Measurements from ENCODE around the gene BCL11A. TPM values are rescaled to one million over a fixed set of nuclear protein-coding genes. Genes with fewer than 3 reads are reported as not detected.

BCL11A gene
- total RNA-seq, 1 donor from 2014 or later = 13.4 TPM

GRCh38 chr2:60483401-60483800 is 70.1 kb downstream of the BCL11A start:
- H3K4me3 Mint-ChIP-seq (ENCODE audit: unreplicated experiment) = peak overlapping the region; percentile 62
- no peaks in the 10 kb centered on the region for H3K36me3 Mint-ChIP-seq (ENCODE audit: low read depth)
- TF ChIP-seq, protein P1, sequence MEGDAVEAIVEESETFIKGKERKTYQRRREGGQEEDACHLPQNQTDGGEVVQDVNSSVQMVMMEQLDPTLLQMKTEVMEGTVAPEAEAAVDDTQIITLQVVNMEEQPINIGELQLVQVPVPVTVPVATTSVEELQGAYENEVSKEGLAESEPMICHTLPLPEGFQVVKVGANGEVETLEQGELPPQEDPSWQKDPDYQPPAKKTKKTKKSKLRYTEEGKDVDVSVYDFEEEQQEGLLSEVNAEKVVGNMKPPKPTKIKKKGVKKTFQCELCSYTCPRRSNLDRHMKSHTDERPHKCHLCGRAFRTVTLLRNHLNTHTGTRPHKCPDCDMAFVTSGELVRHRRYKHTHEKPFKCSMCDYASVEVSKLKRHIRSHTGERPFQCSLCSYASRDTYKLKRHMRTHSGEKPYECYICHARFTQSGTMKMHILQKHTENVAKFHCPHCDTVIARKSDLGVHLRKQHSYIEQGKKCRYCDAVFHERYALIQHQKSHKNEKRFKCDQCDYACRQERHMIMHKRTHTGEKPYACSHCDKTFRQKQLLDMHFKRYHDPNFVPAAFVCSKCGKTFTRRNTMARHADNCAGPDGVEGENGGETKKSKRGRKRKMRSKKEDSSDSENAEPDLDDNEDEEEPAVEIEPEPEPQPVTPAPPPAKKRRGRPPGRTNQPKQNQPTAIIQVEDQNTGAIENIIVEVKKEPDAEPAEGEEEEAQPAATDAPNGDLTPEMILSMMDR (IDR thresholded peaks at IDR 0.05) = no peak
- H3K27ac Mint-ChIP-seq (ENCODE audit: unreplicated experiment) = peak overlapping the region; percentile 98
- no peaks in the 10 kb centered on the region for H3K27me3 Mint-ChIP-seq (ENCODE audit: low read depth)
- DNase-seq (ENCODE audit: low spot score) = no peak
- peaks cover 54% of the 10 kb centered on the region for H3K4me1 Mint-ChIP-seq (ENCODE audit: low read depth)
- no peaks in the 10 kb centered on the region for H3K9me3 Mint-ChIP-seq (ENCODE audit: low read depth)

GRCh38 chr2:60482222-60482621 is 71.2 kb downstream of the BCL11A start:
- no peaks in the 10 kb centered on the region for H3K9me3 Mint-ChIP-seq (ENCODE audit: low read depth)
- no peaks in the 10 kb centered on the region for H3K36me3 Mint-ChIP-seq (ENCODE audit: low read depth)
- TF ChIP-seq, protein P1 (IDR thresholded peaks at IDR 0.05) = no peak
- H3K4me3 Mint-ChIP-seq (ENCODE audit: unreplicated experiment) = peak overlapping the region; percentile 4
- no peak for DNase-seq (ENCODE audit: low spot score)
- no peaks in the 10 kb centered on the region for H3K27me3 Mint-ChIP-seq (ENCODE audit: low read depth)
- peaks cover 54% of the 10 kb centered on the region for H3K4me1 Mint-ChIP-seq (ENCODE audit: low read depth)
- peak overlapping the region; percentile 98 for H3K27ac Mint-ChIP-seq (ENCODE audit: unreplicated experiment)

DNA sequence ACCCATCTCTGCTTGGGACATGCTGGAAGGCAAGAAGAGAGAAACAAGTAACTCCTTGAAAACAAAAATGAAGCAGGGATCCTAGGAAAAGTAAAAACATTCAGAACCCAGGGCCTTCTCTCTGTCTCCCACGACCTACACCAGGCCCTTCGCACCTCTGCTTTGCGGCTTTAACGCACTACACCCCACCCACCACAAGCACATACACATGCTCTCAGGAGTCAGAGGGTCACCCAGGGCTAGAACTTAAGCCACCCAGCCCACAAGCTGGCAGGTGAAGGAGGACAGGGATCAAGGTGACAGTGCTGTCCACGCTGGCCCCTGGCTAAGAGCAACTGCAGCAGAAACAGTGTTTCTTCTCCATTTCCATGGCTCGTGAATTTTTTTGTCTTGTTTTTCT is 72.2 kb downstream of the BCL11A start:
- Mint-ChIP-seq H3K4me3 (ENCODE audit: unreplicated experiment) (no peak overlapping the region), H3K36me3 (ENCODE audit: low read depth) (no peaks in the 10 kb centered on the region), H3K9me3 (ENCODE audit: low read depth) (no peaks in the 10 kb centered on the region), H3K27me3 (ENCODE audit: low read depth) (no peaks in the 10 kb centered on the region), H3K4me1 (ENCODE audit: low read depth) (peaks cover 54% of the 10 kb centered on the region), H3K27ac (ENCODE audit: unreplicated experiment) (no peak overlapping the region)
- DNase-seq (ENCODE audit: low spot score) = no peak
- TF ChIP-seq, protein P1 (IDR thresholded peaks at IDR 0.05) = no peak

- Mint-ChIP-seq H3K27me3 (ENCODE audit: low read depth) (no peaks in the 10 kb centered on the region), H3K27ac (ENCODE audit: unreplicated experiment) (no peak overlapping the region)
- no peak for DNase-seq (ENCODE audit: low spot score)
Observed at GRCh38 chr2:60480089-60480773, 73.2 kb downstream of the BCL11A start.

DNA sequence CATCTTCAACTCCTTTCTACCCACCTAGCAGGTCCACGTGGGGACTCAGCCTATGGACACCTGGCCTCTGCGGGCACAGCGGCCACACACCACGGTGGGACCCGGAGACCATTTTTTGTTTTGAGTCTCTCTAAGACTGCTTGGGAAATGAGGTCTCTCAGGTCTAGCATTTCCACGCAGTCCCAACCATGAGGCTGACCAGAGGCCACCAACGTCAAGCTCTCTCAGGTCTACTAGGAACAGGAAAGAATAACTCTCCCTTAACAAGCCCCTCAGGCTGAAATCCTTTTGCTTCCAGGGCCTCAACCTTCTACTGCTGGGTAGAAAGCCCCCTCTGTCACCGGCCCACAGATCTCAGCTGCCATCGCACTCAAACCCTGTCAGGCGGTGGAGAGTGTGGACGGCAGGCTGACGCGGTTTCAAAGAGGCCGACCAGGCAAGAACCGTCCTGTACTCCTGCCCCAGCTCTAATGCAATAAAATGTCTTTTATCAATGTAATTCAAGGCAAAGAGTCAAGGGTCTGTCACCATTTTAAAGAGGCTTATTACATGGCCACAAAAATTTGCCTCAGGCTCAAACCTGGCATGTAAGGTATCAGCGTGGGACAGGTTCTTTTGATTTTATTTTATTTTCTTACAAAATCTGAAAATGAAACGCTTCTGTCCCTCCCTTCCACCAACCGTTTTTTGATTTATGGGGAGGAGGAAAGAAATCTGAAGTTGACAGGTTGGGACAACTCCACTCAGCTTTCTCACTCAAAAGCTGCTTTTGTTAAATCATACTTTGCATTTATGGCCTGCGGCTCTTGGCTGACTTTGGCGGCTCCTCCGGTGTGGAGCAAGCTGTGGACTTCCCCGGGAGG is 74.0 kb downstream of the BCL11A start:
- no peaks in the 10 kb centered on the region for H3K9me3 Mint-ChIP-seq (ENCODE audit: low read depth)
- no peaks in the 10 kb centered on the region for H3K27me3 Mint-ChIP-seq (ENCODE audit: low read depth)
- no peaks in the 10 kb centered on the region for H3K36me3 Mint-ChIP-seq (ENCODE audit: low read depth)
- no peak overlapping the region for H3K4me3 Mint-ChIP-seq (ENCODE audit: unreplicated experiment)
- H3K27ac Mint-ChIP-seq (ENCODE audit: unreplicated experiment) = peak overlapping the region; percentile 25
- no peak for DNase-seq (ENCODE audit: low spot score)
- TF ChIP-seq, protein P1 (IDR thresholded peaks at IDR 0.05) = no peak
- peaks cover 49% of the 10 kb centered on the region for H3K4me1 Mint-ChIP-seq (ENCODE audit: low read depth)

More at GRCh38 chr2:60480089-60480773, 73.2 kb downstream of the BCL11A start:
- no peaks in the 10 kb centered on the region for H3K36me3 Mint-ChIP-seq (ENCODE audit: low read depth)
- TF ChIP-seq, protein P1 (IDR thresholded peaks at IDR 0.05) = no peak
- peaks cover 54% of the 10 kb centered on the region for H3K4me1 Mint-ChIP-seq (ENCODE audit: low read depth)
- no peaks in the 10 kb centered on the region for H3K9me3 Mint-ChIP-seq (ENCODE audit: low read depth)
- no peak overlapping the region for H3K4me3 Mint-ChIP-seq (ENCODE audit: unreplicated experiment)

Measured in chondrocyte (in vitro differentiated cells).